ENCODE measurements around the gene GGA2.
"Not testable (repeated sequence)": the region's sequence is repeated elsewhere in the genome, so short reads cannot be mapped to it uniquely, and the experiment has no call there.

Gene GGA2

DNA sequence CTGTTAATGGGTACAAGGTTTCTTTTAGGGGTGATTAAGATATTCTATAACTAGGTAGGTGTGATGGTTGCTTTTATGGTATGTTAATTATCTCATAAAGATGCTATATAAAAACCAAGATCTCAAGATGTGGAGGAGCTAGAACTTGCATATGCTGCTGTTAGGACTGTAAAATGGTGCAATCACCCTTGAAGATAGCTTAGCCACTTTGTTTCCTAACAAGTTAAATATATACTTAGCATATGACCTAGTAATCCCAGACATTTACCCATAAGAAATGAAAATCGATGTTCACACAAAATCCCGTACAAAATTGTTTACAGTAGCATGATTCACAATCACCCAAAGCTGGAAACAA lies 25.1 kb downstream of the GGA2 start:
- H3K4me3 ChIP-seq (replicated peaks; ENCODE audit: low read depth, low read length) = no peak overlapping the region
- TF ChIP-seq, protein P1, sequence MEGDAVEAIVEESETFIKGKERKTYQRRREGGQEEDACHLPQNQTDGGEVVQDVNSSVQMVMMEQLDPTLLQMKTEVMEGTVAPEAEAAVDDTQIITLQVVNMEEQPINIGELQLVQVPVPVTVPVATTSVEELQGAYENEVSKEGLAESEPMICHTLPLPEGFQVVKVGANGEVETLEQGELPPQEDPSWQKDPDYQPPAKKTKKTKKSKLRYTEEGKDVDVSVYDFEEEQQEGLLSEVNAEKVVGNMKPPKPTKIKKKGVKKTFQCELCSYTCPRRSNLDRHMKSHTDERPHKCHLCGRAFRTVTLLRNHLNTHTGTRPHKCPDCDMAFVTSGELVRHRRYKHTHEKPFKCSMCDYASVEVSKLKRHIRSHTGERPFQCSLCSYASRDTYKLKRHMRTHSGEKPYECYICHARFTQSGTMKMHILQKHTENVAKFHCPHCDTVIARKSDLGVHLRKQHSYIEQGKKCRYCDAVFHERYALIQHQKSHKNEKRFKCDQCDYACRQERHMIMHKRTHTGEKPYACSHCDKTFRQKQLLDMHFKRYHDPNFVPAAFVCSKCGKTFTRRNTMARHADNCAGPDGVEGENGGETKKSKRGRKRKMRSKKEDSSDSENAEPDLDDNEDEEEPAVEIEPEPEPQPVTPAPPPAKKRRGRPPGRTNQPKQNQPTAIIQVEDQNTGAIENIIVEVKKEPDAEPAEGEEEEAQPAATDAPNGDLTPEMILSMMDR (IDR thresholded peaks at IDR 0.05; ENCODE audit: insufficient read depth, low read length, poor library complexity, severe bottlenecking) = no peak
- peaks cover 44% of the 10 kb centered on the region for H3K36me3 ChIP-seq (ENCODE audit: control insufficient read depth, insufficient read depth, low read length)
- DNase-seq (ENCODE audit: extremely low read depth, insufficient read length) = no peak
- H3K27me3 ChIP-seq (replicated peaks; ENCODE audit: control insufficient read depth, insufficient read depth, low read length) = no peaks in the 10 kb centered on the region

DNA sequence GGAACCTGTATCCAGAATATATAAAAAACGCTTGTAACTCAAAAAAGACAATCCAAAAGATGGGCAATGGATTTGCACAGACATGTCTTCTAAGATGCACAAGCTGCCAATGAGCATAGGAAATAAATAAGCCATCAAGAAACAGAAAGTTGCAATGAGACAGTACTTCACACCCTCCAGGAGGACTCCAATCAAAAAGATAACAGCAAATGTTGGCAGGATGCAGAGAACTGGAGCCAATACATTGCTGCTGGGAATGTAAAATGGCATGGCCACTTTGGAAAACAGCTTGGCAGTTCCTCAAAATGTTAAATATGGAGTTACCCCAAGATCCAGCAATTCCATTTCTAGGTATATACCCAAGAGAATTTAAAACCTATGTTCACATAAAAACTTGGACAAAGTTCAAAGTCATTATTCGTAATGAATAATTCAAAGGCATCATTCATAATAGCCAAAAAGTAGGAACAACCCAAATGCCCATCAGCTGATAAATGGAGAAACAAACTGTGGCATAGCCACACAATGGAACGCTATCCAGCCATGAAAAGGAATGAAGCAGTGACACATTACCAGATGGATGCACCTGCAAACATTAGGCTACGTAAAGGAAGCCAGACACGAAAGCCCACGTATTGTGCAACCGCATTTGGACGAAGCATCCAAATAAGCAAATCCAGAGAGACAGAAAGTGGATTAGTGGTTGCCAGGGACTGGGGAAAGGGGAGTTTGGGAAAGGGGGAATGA lies 25.6 kb downstream of the GGA2 start:
- TF ChIP-seq, protein P1 (IDR thresholded peaks at IDR 0.05; ENCODE audit: insufficient read depth, low read length, poor library complexity, severe bottlenecking) = no peak
- Histone ChIP-seq H3K4me3 (replicated peaks; ENCODE audit: low read depth, low read length) (no peak overlapping the region), H3K27me3 (replicated peaks; ENCODE audit: control insufficient read depth, insufficient read depth, low read length) (no peaks in the 10 kb centered on the region), H3K36me3 (ENCODE audit: control insufficient read depth, insufficient read depth, low read length) (peaks cover 47% of the 10 kb centered on the region)
- DNase-seq (ENCODE audit: extremely low read depth, insufficient read length) = no peak

DNA sequence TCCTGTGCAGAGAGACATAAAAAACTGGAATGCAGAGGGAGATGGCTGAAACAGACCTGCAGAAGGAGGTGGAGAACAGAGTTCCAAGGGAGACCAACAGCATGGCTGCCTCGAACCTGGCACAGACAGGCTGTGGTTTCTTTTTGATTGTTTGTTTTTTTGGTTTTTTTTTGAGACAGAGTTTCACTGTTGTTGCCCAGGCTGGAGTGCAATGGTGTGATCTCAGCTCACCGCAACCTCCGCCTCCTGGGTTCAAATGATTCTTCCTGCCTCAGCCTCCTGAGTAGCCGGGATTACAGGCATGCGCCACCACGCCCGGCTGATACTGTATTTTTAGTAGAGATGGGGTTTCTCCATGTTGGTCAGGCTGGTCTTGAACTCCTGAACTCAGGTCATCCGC lies 26.8 kb downstream of the GGA2 start:
- not testable (repeated sequence) for DNase-seq (ENCODE audit: extremely low read depth, insufficient read length); H3K4me3 ChIP-seq (replicated peaks; ENCODE audit: low read depth, low read length); H3K27me3 ChIP-seq (replicated peaks; ENCODE audit: control insufficient read depth, insufficient read depth, low read length)
- H3K36me3 ChIP-seq (ENCODE audit: control insufficient read depth, insufficient read depth, low read length) = peaks cover 56% of the 10 kb centered on the region

DNA sequence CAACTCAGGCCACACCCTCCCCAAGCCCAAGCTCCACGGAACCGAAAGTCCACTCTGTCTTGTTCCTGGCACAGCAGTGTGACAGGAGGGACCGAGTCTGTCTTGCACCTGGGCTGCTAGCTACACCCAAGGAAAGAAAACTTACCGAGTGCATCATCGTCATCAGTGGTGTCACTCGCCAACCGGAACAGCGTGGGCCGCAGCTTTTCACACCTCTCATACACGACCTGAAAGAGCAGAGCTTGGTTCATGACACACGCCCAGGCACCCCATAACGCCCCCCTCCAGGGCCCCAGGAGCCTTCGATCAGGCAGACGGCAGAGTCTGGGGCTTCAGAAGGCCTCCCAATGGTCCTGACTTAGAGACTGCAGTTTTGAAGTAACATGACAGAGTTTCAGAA lies 27.5 kb downstream of the GGA2 start:
- Histone ChIP-seq H3K27me3 (replicated peaks; ENCODE audit: control insufficient read depth, insufficient read depth, low read length) (no peaks in the 10 kb centered on the region), H3K36me3 (ENCODE audit: control insufficient read depth, insufficient read depth, low read length) (peaks cover 55% of the 10 kb centered on the region), H3K4me3 (replicated peaks; ENCODE audit: low read depth, low read length) (no peak overlapping the region)
- DNase-seq (ENCODE audit: extremely low read depth, insufficient read length) = no peak
- TF ChIP-seq, protein P1 (IDR thresholded peaks at IDR 0.05; ENCODE audit: insufficient read depth, low read length, poor library complexity, severe bottlenecking) = no peak

DNA sequence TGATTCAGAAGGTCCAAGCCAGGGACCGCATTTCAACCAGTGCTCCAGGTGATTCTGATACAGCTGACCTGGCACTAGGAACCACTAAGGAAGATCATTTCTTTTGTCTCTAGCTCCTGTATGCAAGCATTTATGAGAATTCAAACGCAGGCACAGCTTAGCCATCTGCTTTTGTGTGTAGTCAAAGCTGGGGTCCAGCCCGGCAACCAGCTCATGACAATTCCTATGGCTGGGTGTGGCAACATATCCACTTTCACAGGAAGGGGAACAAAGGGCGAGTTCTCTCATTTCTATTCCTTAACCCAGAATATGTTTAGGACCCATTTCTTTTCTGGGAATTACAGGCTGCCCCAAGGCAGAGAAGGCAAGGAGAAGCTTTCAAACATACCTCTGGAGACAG lies 30.0 kb downstream of the GGA2 start:
- H3K27me3 ChIP-seq (replicated peaks; ENCODE audit: control insufficient read depth, insufficient read depth, low read length) = no peaks in the 10 kb centered on the region
- TF ChIP-seq, protein P1 (IDR thresholded peaks at IDR 0.05; ENCODE audit: insufficient read depth, low read length, poor library complexity, severe bottlenecking) = no peak
- DNase-seq (ENCODE audit: extremely low read depth, insufficient read length) = no peak
- no peak overlapping the region for H3K4me3 ChIP-seq (replicated peaks; ENCODE audit: low read depth, low read length)
- peaks cover 42% of the 10 kb centered on the region for H3K36me3 ChIP-seq (ENCODE audit: control insufficient read depth, insufficient read depth, low read length)

DNA sequence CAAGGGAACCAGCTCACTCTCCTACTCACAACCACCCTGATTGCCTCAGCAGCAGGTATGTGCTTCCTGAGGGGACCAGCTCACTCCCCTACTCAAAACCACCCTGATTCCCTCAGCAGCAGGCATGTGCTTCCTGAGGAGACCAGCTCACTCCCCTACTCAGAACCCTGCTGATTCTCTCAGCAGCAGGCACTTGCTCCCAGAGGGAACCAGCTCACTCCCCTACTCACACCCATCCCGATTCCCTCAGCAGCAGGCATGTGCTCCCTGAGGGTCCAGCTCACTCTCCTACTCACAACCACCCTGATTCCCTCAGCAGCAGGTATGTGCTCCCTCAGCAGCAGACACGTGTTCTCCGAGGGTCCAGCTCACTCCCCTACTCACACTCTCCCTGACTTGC lies 31.2 kb downstream of the GGA2 start:
- no peak for DNase-seq (ENCODE audit: extremely low read depth, insufficient read length)
- no peaks in the 10 kb centered on the region for H3K27me3 ChIP-seq (replicated peaks; ENCODE audit: control insufficient read depth, insufficient read depth, low read length)
- peaks cover 40% of the 10 kb centered on the region for H3K36me3 ChIP-seq (ENCODE audit: control insufficient read depth, insufficient read depth, low read length)
- no peak overlapping the region for H3K4me3 ChIP-seq (replicated peaks; ENCODE audit: low read depth, low read length)
- TF ChIP-seq, protein P1 (IDR thresholded peaks at IDR 0.05; ENCODE audit: insufficient read depth, low read length, poor library complexity, severe bottlenecking) = no peak

Data from GM06990 (cell line).